GM19238 (cell line): ENCODE data around the gene RETREG1.
"Not testable (repeated sequence)": the region's sequence is repeated elsewhere in the genome, so short reads cannot be mapped to it uniquely, and the experiment has no call there.

ENCODE experiments used
- DNase-seq: peaks from one replicate; pipeline ENCODE4 v3.0.0; 2011; ENCODE audit warnings: low spot score; ENCODE audit not compliant: insufficient read length

Gene RETREG1

GRCh38 chr5:16457451-16457850, 159.3 kb downstream of the RETREG1 start:
- no peak for DNase-seq

- DNase-seq: no peak
Observed at GRCh38 chr5:16456103-16456832, 160.5 kb downstream of the RETREG1 start.

- no peak for DNase-seq
Observed at GRCh38 chr5:16455668-16456067, 161.1 kb downstream of the RETREG1 start.

GRCh38 chr5:16454686-16455085, 162.1 kb downstream of the RETREG1 start:
- DNase-seq: no peak

- no peak for DNase-seq
Observed at GRCh38 chr5:16453609-16454008, 163.2 kb downstream of the RETREG1 start.

GRCh38 chr5:16450163-16450562, 166.6 kb downstream of the RETREG1 start:
- DNase-seq: no peak

GRCh38 chr5:16446993-16447392, 169.8 kb downstream of the RETREG1 start:
- DNase-seq: no peak

- DNase-seq: no peak
Observed at GRCh38 chr5:16437977-16438376, 178.8 kb downstream of the RETREG1 start.

- DNase-seq: not testable (repeated sequence)
Observed at GRCh38 chr5:16436065-16436682, 180.6 kb downstream of the RETREG1 start.

GRCh38 chr5:16431490-16431889, 185.3 kb downstream of the RETREG1 start:
- DNase-seq: no peak

- no peak for DNase-seq
Observed at GRCh38 chr5:16430349-16431089, 186.3 kb downstream of the RETREG1 start.

- no peak for DNase-seq
Observed at GRCh38 chr5:16428359-16428758, 188.4 kb downstream of the RETREG1 start.

GRCh38 chr5:16427587-16427986, 189.2 kb downstream of the RETREG1 start:
- DNase-seq: no peak
